ENCODE measurements around the gene LOXL3.

LOXL3 gene

DNA sequence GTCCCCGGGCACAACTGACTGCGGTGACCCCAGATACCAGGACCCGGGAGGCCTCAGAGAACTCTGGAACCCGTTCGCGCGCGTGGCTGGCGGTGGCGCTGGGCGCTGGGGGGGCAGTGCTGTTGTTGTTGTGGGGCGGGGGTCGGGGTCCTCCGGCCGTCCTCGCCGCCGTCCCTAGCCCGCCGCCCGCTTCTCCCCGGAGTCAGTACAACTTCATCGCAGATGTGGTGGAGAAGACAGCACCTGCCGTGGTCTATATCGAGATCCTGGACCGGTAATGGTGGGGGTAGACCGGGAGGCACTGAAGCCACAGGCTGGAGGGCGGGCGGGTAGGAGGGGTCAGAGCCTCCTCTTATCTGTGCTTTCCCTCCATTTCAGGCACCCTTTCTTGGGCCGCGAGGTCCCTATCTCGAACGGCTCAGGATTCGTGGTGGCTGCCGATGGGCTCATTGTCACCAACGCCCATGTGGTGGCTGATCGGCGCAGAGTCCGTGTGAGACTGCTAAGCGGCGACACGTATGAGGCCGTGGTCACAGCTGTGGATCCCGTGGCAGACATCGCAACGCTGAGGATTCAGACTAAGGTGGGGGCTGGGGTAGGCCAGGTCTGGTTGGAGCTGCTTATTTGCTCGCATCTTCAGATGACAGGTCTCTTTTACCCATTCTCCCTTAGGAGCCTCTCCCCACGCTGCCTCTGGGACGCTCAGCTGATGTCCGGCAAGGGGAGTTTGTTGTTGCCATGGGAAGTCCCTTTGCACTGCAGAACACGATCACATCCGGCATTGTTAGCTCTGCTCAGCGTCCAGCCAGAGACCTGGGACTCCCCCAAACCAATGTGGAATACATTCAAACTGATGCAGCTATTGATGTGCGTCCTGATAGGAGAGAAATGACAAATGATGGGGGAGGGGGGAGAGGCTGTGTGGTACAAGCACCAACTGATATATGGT lies 23.2 kb downstream of the LOXL3 start:
- H3K36me3 Mint-ChIP-seq (ENCODE audit: low read depth): peaks cover 57% of the 10 kb centered on the region
- peak overlapping the region; percentile 84 for H3K27ac Mint-ChIP-seq
- H3K27me3 Mint-ChIP-seq: no peaks in the 10 kb centered on the region
- ATAC-seq: peak; percentile 22
- DNase-seq: peak; percentile 55
- H3K4me3 Mint-ChIP-seq: peak overlapping the region; percentile 94
- H3K4me1 Mint-ChIP-seq: peaks cover 46% of the 10 kb centered on the region
- no peaks in the 10 kb centered on the region for H3K9me3 Mint-ChIP-seq

DNA sequence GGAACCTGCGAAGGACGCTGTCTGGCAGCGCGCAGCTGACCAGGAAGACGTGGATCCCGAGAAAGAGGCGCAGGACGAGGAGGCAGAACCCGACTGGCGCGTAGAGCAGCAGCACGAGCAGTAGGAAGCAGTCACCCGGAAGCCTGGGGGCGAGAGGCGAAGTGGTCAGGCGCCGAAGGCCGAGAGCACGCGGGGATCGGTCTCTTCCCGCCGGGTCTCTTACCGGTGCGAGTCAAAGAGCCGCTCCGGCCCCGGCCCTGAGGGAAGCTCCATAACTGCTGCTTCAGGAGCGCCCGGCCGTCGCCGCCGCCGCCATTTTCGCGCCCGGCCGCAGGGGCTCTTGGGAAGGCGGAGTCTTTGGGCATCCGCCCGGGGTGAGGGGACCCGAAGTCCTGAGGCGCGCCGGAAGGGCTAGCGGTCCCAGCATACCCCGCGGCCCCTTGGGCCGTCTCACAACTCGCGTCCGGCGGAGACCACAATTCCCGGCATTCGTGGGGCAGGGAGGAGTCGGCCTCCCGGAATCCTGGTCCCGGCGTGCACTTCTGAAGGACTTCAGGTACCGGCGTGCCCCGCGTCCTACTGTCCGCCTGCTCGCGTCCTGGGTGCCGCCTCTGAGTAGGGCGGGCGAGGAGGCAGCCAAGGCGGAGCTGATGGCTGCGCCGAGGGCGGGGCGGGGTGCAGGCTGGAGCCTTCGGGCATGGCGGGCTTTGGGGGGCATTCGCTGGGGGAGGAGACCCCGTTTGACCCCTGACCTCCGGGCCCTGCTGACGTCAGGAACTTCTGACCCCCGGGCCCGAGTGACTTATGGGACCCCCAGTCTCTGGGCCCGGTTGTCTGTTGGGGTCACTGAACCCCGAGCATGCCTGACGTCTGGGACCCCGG lies 24.1 kb downstream of the LOXL3 start, which contains the start of the genes AUP1 and HTRA2:
TSS of gene AUP1 (minus strand) at position 350 of the 882 bp plus-strand sequence. CDS start at position 273, 77 bp downstream.
TSS of gene HTRA2 (plus strand) at position 577 of the 882 bp plus-strand sequence. CDS start at position 651, 74 bp downstream.
- Mint-ChIP-seq H3K9me3 (no peaks in the 10 kb centered on the region), H3K4me1 (peaks cover 46% of the 10 kb centered on the region), H3K36me3 (ENCODE audit: low read depth) (peaks cover 57% of the 10 kb centered on the region), H3K27me3 (no peaks in the 10 kb centered on the region), H3K4me3 (peak within 1 kb of the TSS; percentile 94), H3K27ac (peak within 1 kb of the TSS; percentile 93)
- DNase-seq (peak; percentile 93), ATAC-seq (peak; percentile 92)

GRCh38 chr2:74528600-74529356 lies 25.0 kb downstream of the LOXL3 start:
- peak overlapping the region; percentile 94 for H3K4me3 Mint-ChIP-seq
- H3K27ac Mint-ChIP-seq: peak overlapping the region; percentile 93
- H3K9me3 Mint-ChIP-seq: no peaks in the 10 kb centered on the region
- H3K4me1 Mint-ChIP-seq: peaks cover 46% of the 10 kb centered on the region
- DNase-seq (no peak), ATAC-seq (peak; percentile 1)
- no peaks in the 10 kb centered on the region for H3K27me3 Mint-ChIP-seq
- H3K36me3 Mint-ChIP-seq (ENCODE audit: low read depth): peaks cover 57% of the 10 kb centered on the region

DNA sequence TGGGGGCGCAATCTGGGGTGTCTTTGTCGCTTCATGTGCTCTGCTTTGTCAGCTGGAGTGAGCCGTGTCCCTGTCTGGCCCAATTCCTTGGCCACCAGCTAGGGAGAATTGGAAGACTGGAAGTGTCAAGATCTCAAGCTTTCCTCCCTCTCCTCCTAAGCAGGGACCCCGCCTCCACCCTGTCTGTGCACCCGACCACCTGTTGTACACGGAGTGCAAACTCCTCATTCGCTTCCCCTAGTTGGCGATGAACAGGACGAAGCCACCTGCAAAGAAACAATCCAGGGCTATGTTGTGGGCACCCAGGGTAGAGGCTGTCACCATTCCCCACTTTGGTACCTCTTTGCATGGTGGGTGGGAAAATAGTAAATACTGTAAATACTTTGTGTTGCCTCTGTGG lies 26.0 kb downstream of the LOXL3 start:
- Mint-ChIP-seq H3K4me3 (peak overlapping the region; percentile 94), H3K4me1 (peaks cover 46% of the 10 kb centered on the region), H3K27ac (peak overlapping the region; percentile 93), H3K9me3 (no peaks in the 10 kb centered on the region), H3K27me3 (no peaks in the 10 kb centered on the region), H3K36me3 (ENCODE audit: low read depth) (peaks cover 54% of the 10 kb centered on the region)
- ATAC-seq (no peak), DNase-seq (no peak)

GRCh38 chr2:74526649-74527230 lies 27.0 kb downstream of the LOXL3 start:
- no peaks in the 10 kb centered on the region for H3K9me3 Mint-ChIP-seq
- peak overlapping the region; percentile 34 for H3K27ac Mint-ChIP-seq
- no peak overlapping the region for H3K4me3 Mint-ChIP-seq
- peaks cover 2% of the 10 kb centered on the region for H3K27me3 Mint-ChIP-seq
- DNase-seq (no peak), ATAC-seq (no peak)
- peaks cover 45% of the 10 kb centered on the region for H3K36me3 Mint-ChIP-seq (ENCODE audit: low read depth)
- peaks cover 38% of the 10 kb centered on the region for H3K4me1 Mint-ChIP-seq

DNA sequence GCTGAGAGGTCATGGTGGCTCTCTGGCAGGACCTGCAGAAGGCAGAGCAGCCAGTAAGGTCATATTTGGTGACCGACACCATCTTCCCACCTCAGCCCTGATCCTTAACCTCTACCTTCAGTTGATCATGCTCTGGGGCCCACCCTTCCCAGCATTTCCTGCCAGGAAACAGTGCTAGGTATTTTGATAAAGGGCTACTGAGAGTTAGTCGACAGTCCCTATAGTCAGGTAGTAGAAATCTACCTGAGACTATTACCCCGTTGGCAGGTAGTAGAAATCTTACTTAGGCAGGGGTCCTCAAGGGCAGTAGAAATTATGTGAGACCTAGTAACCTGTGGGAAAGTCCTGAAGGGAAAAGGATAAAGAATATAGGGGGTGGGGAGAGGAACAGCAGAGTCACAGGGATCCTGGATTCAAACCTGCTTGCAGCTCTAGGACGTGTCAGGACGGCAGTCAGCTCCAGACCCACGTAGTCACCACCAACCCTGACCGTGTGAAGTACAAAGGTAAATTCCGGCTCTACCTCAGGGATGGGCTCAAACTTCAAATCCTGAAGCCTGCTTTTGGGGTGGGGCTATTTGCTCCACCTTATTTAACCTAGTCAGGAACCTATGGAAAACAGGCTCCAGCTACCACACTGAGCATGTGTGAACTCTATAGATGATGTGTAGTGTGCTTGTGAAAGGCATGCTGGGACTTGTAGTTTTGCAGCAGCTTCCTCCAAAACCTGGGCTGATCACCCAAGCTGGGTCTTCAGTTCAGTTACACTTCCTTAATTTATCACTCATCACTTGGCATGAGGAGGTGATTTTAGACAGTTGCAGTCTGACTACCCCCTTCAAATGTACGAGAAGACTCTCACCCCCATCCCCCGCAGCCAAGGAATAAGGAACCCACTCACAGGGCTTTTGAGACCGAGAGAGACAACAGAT lies 27.8 kb downstream of the LOXL3 start, which contains the start of gene DQX1:
TSS of gene DQX1 (minus strand) at position 515 of the 932 bp plus-strand sequence. CDS start at position 13, 502 bp downstream.
- no peak for ATAC-seq
- no peak for DNase-seq
- peaks cover 30% of the 10 kb centered on the region for H3K4me1 Mint-ChIP-seq
- peaks cover 38% of the 10 kb centered on the region for H3K36me3 Mint-ChIP-seq (ENCODE audit: low read depth)
- H3K4me3 Mint-ChIP-seq: no peak within 1 kb of the TSS
- peaks cover 4% of the 10 kb centered on the region for H3K27me3 Mint-ChIP-seq
- H3K27ac Mint-ChIP-seq: peak within 1 kb of the TSS; percentile 34
- no peaks in the 10 kb centered on the region for H3K9me3 Mint-ChIP-seq

GRCh38 chr2:74524955-74525716 lies 28.6 kb downstream of the LOXL3 start:
- Mint-ChIP-seq H3K27me3 (peaks cover 7% of the 10 kb centered on the region), H3K4me1 (peaks cover 27% of the 10 kb centered on the region), H3K9me3 (no peaks in the 10 kb centered on the region), H3K36me3 (ENCODE audit: low read depth) (peaks cover 36% of the 10 kb centered on the region), H3K4me3 (no peak overlapping the region), H3K27ac (no peak overlapping the region)
- DNase-seq: no peak
- no peak for ATAC-seq

GRCh38 chr2:74524005-74524404 lies 29.7 kb downstream of the LOXL3 start:
- ATAC-seq (no peak), DNase-seq (no peak)
- Mint-ChIP-seq H3K27me3 (peaks cover 15% of the 10 kb centered on the region), H3K27ac (no peak overlapping the region), H3K4me3 (no peak overlapping the region), H3K36me3 (ENCODE audit: low read depth) (peaks cover 34% of the 10 kb centered on the region), H3K4me1 (peaks cover 27% of the 10 kb centered on the region), H3K9me3 (no peaks in the 10 kb centered on the region)

- Mint-ChIP-seq H3K27ac (no peak overlapping the region), H3K36me3 (ENCODE audit: low read depth) (peaks cover 19% of the 10 kb centered on the region), H3K9me3 (no peaks in the 10 kb centered on the region), H3K27me3 (peaks cover 29% of the 10 kb centered on the region), H3K4me1 (peaks cover 14% of the 10 kb centered on the region), H3K4me3 (no peak overlapping the region)
- no peak for ATAC-seq
- no peak for DNase-seq
Observed at GRCh38 chr2:74522516-74522915, 31.2 kb downstream of the LOXL3 start.

DNA sequence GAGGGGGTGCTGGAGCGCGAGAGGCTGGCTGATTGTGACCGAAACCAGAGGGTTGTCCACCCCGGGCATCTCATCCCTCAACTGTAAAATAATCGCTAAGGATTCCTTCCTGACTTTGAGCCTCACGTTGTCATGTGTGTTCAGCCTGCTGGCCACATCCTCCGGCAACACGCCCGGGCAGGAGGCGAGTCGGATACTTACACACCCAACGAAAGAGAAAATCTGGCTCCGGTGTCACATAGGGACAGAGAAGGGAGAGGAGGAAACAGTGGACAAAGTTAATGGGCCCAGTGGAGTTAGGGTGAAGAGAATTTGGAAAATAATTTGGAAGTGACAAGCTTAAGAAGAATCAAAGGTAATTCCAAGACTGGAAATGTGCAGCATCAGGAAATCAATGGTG lies 37.1 kb downstream of the LOXL3 start:
- Mint-ChIP-seq H3K9me3 (no peaks in the 10 kb centered on the region), H3K4me3 (peak overlapping the region; percentile 51), H3K27me3 (peaks cover 73% of the 10 kb centered on the region), H3K36me3 (ENCODE audit: low read depth) (peaks cover 8% of the 10 kb centered on the region), H3K4me1 (peaks cover 20% of the 10 kb centered on the region), H3K27ac (no peak overlapping the region)
- ATAC-seq (no peak), DNase-seq (no peak)

GRCh38 chr2:74515981-74516633 lies 37.6 kb downstream of the LOXL3 start:
- H3K4me1 Mint-ChIP-seq: peaks cover 20% of the 10 kb centered on the region
- peak; percentile 73 for DNase-seq
- peak overlapping the region; percentile 51 for H3K4me3 Mint-ChIP-seq
- ATAC-seq: peak; percentile 59
- no peak overlapping the region for H3K27ac Mint-ChIP-seq
- peaks cover 78% of the 10 kb centered on the region for H3K27me3 Mint-ChIP-seq
- H3K36me3 Mint-ChIP-seq (ENCODE audit: low read depth): peaks cover 8% of the 10 kb centered on the region
- no peaks in the 10 kb centered on the region for H3K9me3 Mint-ChIP-seq

Data from activated naive CD8-positive, alpha-beta T cell treated with anti-CD3 and anti-CD28 coated beads, Interleukin-2, amount 50 U/mL, for 24 hours (primary cell).